Activated T-cell treated with anti-CD3 and anti-CD28 coated beads, Interleukin-2, amount 50 U/mL, for 4 hours (primary cell): ENCODE measurements around the gene AQP6. TPM values are rescaled to one million over a fixed set of nuclear protein-coding genes. Genes with fewer than 3 reads are reported as not detected.
"Not testable (repeated sequence)": the region's sequence is repeated elsewhere in the genome, so short reads cannot be mapped to it uniquely, and the experiment has no call there.

Source experiments
- ATAC-seq, 2 donors: fragments of 200-7000 bp; cut with Tn5 transposase; one replicate each; pipeline ENCODE4 v1.10.0; 2021
- DNase-seq: peaks from one replicate; pipeline ENCODE4 v3.0.0-alpha.2; 2020
- H3K27me3 Mint-ChIP-seq: one replicate; pipeline ENCODE4 v1.8.0; 2021; ENCODE audit warnings: low read depth, mixed read lengths
- H3K36me3 Mint-ChIP-seq: one replicate; pipeline ENCODE4 v1.8.0; 2022; ENCODE audit warnings: mixed read lengths; ENCODE audit not compliant: insufficient read depth
- H3K4me1 Mint-ChIP-seq: one replicate; pipeline ENCODE4 v1.8.0; 2021; ENCODE audit warnings: low read depth, mixed read lengths
- H3K4me3 Mint-ChIP-seq: one replicate; pipeline ENCODE4 v1.8.0; 2021; ENCODE audit warnings: mild to moderate bottlenecking, moderate library complexity, mixed read lengths
- H3K9me3 Mint-ChIP-seq: one replicate; pipeline ENCODE4 v1.8.0; 2021; ENCODE audit warnings: mixed read lengths
- total RNA-seq, 3 donors: library from RNA; stranded (reverse); gene quantifications; one replicate each; pipeline ENCODE4 v1.2.1, GENCODE V29; 2021

The AQP6 gene
- total RNA-seq, 3 donors from 2014 or later, result not detected

DNA sequence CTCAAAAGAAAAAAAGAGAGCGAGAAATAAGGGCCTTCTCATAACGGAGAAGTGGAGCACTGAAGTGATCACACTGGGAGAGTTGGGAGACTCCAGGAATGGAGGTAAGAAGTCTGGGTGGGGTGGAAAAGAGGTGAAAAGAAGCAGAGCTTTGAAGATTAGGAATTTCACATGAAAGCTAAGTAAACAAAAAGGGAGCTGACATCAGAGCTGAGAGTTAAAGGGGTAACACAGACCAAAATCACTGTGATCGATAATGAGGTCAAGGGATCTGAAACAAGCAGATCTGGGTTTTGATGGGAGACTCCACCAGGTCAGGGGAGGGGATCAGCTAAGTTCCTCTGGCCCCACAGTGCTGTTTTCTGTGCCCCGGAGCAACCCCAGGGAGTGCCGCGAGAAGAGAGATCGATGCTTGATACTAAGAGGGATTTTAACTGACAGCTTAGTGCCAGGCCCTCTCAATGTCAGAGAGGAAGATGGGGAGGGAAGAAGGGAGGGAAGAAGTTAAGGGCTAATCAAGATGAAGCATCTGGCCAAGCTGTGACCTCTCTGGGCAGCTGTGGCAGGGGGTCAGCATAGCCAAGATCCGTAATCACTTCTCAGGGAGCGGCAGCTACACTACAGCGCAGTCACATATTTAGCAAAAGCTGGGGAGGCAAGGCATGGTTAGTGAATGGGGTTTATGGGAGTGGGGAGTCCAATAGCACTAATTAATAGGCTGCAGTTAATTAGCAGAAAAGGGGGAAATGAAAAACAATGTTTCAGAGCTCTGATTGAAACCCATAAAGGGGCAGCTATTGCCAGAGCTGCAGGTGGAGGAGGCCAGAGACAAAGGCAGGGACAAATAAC is 8.0 kb downstream of the AQP6 start:
- Mint-ChIP-seq H3K4me1 (no peaks in the 10 kb centered on the region), H3K27me3 (no peaks in the 10 kb centered on the region), H3K36me3 (no peaks in the 10 kb centered on the region), H3K4me3 (no peak overlapping the region), H3K9me3 (no peaks in the 10 kb centered on the region)
- DNase-seq (no peak), ATAC-seq (no peak)

DNA sequence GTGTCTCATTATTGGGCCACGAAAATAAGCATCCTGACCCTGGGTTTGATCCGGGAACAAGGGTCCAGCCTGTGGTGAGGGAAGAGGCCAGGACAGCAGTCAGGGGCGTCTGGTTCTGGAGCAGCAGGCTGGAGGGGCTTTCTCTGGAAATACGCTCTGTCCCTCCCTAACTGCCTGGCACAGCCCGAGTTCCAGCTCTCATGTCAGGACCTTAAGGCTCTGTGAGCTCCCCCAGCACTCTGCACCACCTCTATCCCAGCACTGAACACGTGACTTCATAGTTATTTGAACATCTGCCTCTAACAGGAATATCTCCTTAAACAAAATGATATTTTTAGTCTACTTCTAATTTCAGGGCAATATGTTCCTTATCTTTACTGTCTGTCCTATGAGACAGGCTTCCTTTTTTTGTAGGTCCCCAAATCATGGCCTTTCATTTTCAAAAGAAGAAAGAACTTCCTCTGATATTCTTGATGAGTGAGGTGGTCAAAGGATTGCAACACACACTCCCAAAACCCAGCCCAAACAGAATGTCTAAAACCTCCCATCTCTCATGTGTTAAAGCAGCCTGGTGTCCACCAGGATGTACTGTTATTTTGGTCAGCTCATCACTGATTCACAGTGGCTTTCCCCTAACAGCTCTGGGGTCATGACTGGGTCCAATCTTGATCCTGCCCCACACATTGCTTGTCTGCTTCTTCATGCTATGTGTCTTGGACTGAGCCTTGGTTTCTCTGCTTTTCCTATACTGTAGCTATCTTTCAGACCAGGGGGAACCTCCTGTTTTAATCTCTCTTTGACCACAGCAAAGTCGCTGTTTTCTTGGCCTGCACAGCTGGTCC is 9.7 kb downstream of the AQP6 start:
- Mint-ChIP-seq H3K4me1 (no peaks in the 10 kb centered on the region), H3K9me3 (no peaks in the 10 kb centered on the region), H3K27me3 (no peaks in the 10 kb centered on the region), H3K36me3 (peaks cover 2% of the 10 kb centered on the region), H3K4me3 (no peak overlapping the region)
- DNase-seq (no peak), ATAC-seq (no peak)

DNA sequence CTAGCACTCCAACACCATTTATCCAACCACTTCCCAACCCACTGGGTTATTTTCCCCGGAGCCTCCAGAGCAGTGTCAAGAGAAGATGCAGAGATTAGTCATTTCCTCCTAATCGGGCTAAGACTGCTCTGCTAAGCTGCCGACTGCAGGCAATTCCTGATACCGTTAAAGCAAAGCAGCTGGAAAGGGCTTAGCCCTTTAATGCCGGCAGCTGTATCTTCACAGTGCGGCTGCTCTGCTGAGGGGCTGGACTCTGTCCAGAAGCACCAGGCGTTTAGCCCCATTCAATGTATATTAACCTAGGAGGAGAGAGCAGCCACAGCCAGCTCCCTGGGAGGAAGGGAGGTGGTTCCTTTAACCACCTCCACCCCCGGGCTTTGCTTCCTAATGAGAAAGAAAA is 11.1 kb downstream of the AQP6 start:
- Mint-ChIP-seq H3K36me3 (peaks cover 2% of the 10 kb centered on the region), H3K9me3 (no peaks in the 10 kb centered on the region), H3K4me1 (no peaks in the 10 kb centered on the region), H3K4me3 (no peak overlapping the region), H3K27me3 (no peaks in the 10 kb centered on the region)
- ATAC-seq (no peak), DNase-seq (no peak)

DNA sequence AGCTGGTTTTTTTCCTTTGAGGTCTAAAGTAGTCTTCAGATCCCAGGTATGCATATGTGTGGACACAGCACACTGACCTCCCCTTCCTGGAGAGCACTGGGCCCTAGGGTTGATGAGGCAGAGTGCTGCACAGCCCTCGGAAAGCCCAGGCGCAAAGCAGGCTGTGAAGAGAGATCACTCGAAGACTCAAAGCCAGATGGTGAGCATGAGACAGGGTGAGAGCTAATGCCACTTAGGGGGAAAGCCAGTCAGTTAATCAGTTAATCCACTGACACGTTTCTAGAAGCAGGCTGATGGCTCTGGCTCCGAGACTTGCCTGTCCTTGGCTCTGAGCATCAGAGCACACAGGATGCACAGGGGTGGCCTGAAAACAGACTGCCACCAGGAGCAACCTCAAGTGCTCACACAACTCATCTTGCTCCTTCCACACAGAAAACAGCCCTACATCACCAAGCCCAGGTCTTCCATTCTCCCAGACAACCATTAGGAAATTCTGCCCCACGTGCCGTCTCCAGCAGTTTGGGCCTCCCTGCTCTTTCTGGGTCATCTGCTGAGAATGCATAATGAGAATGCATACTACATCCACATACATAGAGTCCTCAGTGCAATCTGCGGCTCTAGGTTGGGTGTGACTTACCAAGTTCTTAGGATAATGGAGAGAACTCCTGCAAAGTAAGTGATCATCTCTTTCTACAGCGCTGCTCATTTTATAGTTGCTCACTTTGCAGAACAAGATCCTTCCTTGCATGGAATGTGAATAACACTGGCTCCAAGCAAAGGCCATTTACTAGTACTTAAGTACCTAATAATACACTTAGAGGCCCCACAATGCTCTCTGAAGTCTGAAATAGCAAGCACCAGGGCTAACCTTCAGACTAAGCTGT is 12.0 kb downstream of the AQP6 start:
- no peak for DNase-seq

DNA sequence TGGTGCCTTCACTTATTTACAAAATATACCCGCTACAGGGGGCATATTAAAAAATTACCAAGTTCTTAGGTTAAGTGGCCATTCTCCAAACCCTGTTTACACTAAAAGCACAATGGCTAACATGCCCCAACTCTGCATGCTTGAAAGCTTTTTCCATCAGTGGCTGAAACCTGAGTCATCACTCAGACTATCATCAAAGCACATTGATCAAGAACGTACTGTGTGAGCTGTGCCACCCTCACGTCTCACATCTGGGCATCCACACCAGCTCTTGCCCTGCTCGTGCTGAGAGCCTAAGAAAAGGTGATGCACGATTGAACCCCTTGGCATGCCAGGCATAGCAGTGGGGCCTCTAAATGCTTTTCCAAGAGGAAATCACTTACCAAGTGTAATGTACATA is 13.2 kb downstream of the AQP6 start:
- DNase-seq (no peak), ATAC-seq (peak in 1 of 2 donors; percentile 28)
- Mint-ChIP-seq H3K27me3 (no peaks in the 10 kb centered on the region), H3K4me3 (no peak overlapping the region), H3K9me3 (no peaks in the 10 kb centered on the region), H3K4me1 (no peaks in the 10 kb centered on the region), H3K36me3 (peaks cover 2% of the 10 kb centered on the region)

More for the DNA sequence above, 12.0 kb downstream of the AQP6 start:
- no peak for ATAC-seq
- Mint-ChIP-seq H3K27me3 (no peaks in the 10 kb centered on the region), H3K36me3 (peaks cover 2% of the 10 kb centered on the region), H3K4me1 (no peaks in the 10 kb centered on the region), H3K9me3 (no peaks in the 10 kb centered on the region), H3K4me3 (no peak overlapping the region)

DNA sequence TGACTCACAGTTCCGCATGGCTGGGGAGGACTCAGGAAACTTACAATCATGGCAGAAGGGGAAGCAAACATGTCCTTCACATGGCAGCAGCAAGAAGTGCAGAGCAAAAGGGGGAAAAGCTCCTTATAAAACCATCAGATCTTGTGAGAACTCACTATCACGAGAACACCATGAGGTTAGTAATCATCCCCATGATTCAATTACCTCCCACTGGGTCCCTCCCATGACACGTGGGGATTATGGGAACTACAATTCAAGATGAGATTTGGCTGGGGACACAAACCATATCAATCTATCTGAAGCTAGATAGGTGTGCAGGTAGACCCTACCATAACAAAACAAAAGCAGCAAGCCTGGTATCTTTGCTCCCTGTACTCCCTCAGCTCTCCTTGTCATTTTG is 13.7 kb downstream of the AQP6 start:
- H3K36me3 Mint-ChIP-seq, DNase-seq, H3K9me3 Mint-ChIP-seq, H3K4me1 Mint-ChIP-seq, H3K27me3 Mint-ChIP-seq, ATAC-seq, H3K4me3 Mint-ChIP-seq: not testable (repeated sequence)

DNA sequence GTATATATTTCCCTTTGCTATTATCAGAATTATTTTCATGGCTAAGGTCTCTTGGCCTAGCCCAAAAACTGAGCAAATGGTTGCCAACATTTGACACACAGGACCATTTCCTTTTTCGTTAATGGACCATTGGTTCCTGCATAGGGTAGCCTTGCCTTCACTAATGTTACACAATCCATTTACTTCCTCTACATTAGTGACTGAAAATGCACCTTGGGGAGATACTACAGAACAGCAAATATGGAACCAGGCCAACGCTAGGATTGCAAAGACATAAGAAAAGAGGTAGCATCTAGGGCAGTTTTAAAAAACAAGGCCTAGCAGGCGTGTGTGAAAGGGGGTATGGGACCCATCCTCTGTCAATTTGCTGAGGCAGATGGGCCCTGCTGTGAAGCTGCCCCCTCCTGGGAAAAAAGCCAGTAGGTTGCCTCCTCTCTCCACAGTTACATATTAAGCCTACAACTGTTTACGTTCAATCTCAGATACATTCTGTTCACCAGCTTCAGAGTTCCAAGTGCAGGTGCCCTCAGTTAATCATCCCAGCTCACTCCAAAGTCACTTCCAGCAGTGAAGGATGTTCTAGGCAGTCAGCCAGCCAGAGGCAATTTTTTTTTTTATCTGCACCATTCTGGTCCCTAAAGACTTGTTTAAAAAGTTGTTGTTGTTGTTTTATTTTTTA is 15.0 kb downstream of the AQP6 start:
- Mint-ChIP-seq H3K36me3 (peaks cover 6% of the 10 kb centered on the region), H3K9me3 (no peaks in the 10 kb centered on the region), H3K4me3 (no peak overlapping the region), H3K4me1 (no peaks in the 10 kb centered on the region), H3K27me3 (no peaks in the 10 kb centered on the region)
- no peak for ATAC-seq
- no peak for DNase-seq

DNA sequence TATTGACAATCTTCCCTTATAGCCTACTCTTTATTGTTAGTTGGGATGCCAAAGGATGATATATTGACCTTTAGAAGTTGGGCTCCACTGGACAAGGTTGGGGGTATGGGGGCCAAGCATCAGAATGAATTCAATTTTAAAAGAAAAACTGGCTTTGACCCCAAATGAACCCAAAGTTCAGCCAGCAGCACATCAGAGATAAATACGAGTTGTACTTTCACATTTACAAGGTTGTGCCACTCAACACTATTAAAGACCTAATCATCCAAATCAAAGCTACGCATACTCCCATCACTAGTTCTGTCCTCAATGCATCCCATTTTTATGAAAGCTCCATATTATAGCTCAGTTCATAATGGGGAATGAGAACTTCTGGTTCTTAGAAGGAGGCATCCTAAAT is 16.7 kb downstream of the AQP6 start:
- not testable (repeated sequence) for DNase-seq, H3K9me3 Mint-ChIP-seq, ATAC-seq, H3K27me3 Mint-ChIP-seq, H3K4me3 Mint-ChIP-seq, H3K4me1 Mint-ChIP-seq
- peaks cover 17% of the 10 kb centered on the region for H3K36me3 Mint-ChIP-seq

DNA sequence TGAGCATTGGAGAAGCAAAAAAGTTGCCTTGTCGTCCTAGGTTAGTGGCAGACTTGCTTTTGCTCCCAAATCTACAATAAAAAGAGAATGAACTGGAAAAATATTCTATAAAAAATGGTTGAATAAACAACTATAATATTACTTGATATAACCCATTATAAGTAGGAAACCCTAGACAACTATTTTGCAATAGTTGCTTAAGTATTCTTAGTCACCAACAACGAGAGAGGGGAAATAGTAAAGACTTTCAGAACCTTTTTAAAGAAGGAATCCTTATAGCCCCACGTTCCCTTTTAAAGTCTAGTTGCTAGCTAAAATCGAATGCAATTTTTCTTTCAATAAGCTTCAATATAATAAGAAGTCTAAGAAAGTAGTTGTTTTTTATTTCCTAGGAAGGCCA is 17.5 kb downstream of the AQP6 start:
- Mint-ChIP-seq H3K36me3 (peaks cover 20% of the 10 kb centered on the region), H3K4me1 (no peaks in the 10 kb centered on the region), H3K4me3 (no peak overlapping the region), H3K27me3 (no peaks in the 10 kb centered on the region), H3K9me3 (no peaks in the 10 kb centered on the region)
- no peak for DNase-seq
- ATAC-seq, result no peak

DNA sequence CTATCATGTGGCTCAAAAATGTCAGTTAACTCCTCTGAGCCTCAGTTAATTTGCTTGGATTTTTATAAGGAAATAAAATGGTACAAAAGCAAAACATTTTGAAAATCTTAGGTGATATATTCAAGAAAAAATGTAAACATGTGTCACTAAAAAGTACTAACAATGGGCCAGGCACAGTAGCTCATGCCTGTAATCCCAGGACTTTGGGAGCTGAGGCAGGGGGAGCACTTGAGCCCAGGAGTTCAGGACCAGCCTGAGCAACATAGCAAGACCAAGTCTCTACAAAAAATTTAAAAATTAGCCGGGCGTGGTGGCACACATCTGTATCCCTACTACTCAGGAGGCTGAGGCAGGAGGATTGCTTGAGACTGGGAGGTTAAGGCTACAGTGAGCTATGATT is 25.7 kb downstream of the AQP6 start:
- peaks cover 22% of the 10 kb centered on the region for H3K36me3 Mint-ChIP-seq
- no peaks in the 10 kb centered on the region for H3K27me3 Mint-ChIP-seq
- no peaks in the 10 kb centered on the region for H3K4me1 Mint-ChIP-seq
- ATAC-seq, result no peak
- no peak for DNase-seq
- H3K9me3 Mint-ChIP-seq, result no peaks in the 10 kb centered on the region
- no peak overlapping the region for H3K4me3 Mint-ChIP-seq

DNA sequence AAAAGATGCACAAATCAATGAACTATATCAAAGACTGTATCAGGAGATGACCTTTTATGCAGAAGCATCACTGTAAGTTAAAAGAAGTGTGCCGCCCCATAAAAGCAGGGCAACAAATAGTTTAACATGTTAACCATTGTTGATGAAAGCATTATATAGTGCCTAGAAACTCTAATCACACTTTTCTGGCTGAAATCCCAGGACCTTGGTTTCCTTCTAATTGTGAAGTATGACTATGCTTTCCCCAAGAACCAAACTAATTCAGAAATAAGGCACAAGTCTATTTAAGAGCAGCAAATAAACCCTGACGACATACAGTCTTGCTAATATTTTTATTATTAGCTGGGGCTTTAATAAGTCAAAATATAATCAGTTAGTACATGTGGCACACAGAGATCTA is 30.8 kb downstream of the AQP6 start:
- H3K4me1 Mint-ChIP-seq, result peaks cover 1% of the 10 kb centered on the region
- no peaks in the 10 kb centered on the region for H3K9me3 Mint-ChIP-seq
- no peaks in the 10 kb centered on the region for H3K27me3 Mint-ChIP-seq
- DNase-seq, result no peak
- no peak overlapping the region for H3K4me3 Mint-ChIP-seq
- H3K36me3 Mint-ChIP-seq, result peaks cover 21% of the 10 kb centered on the region
- no peak for ATAC-seq

DNA sequence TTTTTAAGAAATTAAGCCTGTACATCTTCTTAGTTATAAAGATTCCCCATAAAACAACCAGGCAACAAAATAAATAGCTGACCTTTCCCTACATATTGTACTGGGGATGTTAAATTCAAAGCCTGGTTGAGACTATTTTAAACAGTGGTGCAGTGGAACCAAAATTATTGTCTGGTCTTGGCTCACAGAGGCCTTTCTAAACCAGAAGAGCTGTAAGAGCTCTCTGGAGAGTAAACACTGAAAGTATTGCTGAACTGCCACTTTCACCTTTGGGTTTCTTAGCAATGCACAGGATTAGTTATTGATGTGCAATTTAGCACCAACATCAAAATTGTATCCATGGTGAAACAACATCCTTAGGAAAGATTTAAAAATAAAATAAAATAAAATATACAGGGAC is 31.9 kb downstream of the AQP6 start:
- Mint-ChIP-seq H3K36me3 (peaks cover 21% of the 10 kb centered on the region), H3K27me3 (no peaks in the 10 kb centered on the region), H3K4me1 (peaks cover 1% of the 10 kb centered on the region), H3K4me3 (no peak overlapping the region), H3K9me3 (no peaks in the 10 kb centered on the region)
- ATAC-seq, result no peak
- DNase-seq, result no peak

DNA sequence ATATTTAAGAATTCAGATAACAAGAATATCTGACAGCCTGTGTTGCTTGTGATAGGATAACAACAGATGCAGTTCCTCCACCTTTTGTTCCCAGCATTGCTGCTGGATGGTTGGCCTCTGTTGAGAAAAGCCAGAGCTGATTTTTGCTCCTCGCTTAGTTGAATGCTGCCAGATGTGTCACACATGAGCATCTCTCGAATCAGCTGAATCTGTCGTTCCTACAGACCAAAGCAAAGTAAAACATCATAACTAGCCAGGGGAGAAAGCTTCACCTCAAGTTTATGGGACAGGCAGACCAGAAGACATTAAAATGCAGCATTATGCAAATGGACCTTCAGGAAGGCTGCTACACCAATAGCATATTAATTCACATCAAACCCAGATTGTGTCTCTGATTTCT is 32.4 kb downstream of the AQP6 start:
- no peaks in the 10 kb centered on the region for H3K9me3 Mint-ChIP-seq

DNA sequence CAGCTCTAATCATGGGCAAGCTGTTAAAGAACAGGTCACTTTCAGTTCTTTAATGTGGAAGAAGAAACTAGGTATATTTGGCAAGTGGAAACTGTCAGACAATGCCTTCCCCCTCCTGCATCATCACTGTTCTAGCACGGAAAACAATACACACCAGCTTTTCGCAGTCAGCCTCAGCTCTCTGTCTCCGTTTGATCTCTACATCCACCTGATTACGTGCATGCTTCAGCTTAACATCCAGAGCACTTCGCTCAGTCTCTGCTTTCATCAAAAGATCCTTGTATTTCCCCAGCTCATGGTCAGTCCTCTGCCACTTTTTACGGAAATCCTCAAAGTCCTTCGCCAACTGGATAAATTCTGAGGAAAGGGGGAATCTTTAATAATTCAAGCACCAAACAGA is 33.5 kb downstream of the AQP6 start:
- DNase-seq, result no peak
- Mint-ChIP-seq H3K9me3 (no peaks in the 10 kb centered on the region), H3K27me3 (no peaks in the 10 kb centered on the region), H3K4me3 (no peak overlapping the region), H3K36me3 (peaks cover 20% of the 10 kb centered on the region), H3K4me1 (peaks cover 1% of the 10 kb centered on the region)
- no peak for ATAC-seq

More for the DNA sequence above, 32.4 kb downstream of the AQP6 start:
- Mint-ChIP-seq H3K4me3 (no peak overlapping the region), H3K4me1 (peaks cover 1% of the 10 kb centered on the region), H3K36me3 (peaks cover 24% of the 10 kb centered on the region), H3K27me3 (no peaks in the 10 kb centered on the region)
- ATAC-seq (no peak), DNase-seq (no peak)
